ENCODE data around the gene COLQ. TPM values are rescaled to one million over a fixed set of nuclear protein-coding genes. Genes with fewer than 3 reads are reported as not detected.

The COLQ gene
- total RNA-seq, 1 experiment from 2014 or later: 0.64 TPM

DNA sequence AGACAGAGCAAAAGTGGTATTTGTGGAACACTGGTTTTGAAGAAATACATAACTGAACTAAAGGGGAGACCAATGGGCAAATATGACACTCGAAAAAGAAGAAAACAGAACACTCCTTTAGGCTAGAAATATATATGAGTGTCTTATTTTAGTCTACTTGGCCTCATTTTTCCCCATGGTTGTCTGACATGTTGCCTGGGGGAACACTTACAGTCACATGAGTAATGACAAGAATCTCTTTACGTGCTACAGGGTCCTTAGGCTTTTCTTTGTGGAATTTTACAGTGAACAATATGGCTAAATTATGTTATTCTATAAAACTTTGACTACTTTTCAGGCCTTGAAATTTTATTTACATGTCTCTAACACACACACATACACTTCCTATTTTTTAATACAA is 111.7 kb downstream of the COLQ start:
- intact Hi-C loops (cut with micrococcal nuclease; ENCODE audit: unreplicated experiment) (loop anchor here (10.0 kb wide), 2 partner anchors 205 to 305 kb away; partner anchors contain the start of gene CAPN7), in situ Hi-C loops (cut with HindIII; ENCODE audit: low pct_unique_long_range_greater_than_20kb, low sequenced_read_pairs) (no loop called here)
- TF ChIP-seq, protein P1, sequence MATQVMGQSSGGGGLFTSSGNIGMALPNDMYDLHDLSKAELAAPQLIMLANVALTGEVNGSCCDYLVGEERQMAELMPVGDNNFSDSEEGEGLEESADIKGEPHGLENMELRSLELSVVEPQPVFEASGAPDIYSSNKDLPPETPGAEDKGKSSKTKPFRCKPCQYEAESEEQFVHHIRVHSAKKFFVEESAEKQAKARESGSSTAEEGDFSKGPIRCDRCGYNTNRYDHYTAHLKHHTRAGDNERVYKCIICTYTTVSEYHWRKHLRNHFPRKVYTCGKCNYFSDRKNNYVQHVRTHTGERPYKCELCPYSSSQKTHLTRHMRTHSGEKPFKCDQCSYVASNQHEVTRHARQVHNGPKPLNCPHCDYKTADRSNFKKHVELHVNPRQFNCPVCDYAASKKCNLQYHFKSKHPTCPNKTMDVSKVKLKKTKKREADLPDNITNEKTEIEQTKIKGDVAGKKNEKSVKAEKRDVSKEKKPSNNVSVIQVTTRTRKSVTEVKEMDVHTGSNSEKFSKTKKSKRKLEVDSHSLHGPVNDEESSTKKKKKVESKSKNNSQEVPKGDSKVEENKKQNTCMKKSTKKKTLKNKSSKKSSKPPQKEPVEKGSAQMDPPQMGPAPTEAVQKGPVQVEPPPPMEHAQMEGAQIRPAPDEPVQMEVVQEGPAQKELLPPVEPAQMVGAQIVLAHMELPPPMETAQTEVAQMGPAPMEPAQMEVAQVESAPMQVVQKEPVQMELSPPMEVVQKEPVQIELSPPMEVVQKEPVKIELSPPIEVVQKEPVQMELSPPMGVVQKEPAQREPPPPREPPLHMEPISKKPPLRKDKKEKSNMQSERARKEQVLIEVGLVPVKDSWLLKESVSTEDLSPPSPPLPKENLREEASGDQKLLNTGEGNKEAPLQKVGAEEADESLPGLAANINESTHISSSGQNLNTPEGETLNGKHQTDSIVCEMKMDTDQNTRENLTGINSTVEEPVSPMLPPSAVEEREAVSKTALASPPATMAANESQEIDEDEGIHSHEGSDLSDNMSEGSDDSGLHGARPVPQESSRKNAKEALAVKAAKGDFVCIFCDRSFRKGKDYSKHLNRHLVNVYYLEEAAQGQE (IDR thresholded peaks at IDR 0.05; ENCODE audit: insufficient read depth in 1 of 2, low read depth in 2 of 2, low read length in 1 of 2): no peak
- TF ChIP-seq, protein P2, sequence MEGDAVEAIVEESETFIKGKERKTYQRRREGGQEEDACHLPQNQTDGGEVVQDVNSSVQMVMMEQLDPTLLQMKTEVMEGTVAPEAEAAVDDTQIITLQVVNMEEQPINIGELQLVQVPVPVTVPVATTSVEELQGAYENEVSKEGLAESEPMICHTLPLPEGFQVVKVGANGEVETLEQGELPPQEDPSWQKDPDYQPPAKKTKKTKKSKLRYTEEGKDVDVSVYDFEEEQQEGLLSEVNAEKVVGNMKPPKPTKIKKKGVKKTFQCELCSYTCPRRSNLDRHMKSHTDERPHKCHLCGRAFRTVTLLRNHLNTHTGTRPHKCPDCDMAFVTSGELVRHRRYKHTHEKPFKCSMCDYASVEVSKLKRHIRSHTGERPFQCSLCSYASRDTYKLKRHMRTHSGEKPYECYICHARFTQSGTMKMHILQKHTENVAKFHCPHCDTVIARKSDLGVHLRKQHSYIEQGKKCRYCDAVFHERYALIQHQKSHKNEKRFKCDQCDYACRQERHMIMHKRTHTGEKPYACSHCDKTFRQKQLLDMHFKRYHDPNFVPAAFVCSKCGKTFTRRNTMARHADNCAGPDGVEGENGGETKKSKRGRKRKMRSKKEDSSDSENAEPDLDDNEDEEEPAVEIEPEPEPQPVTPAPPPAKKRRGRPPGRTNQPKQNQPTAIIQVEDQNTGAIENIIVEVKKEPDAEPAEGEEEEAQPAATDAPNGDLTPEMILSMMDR (IDR thresholded peaks at IDR 0.05): no peak
- TF ChIP-seq SIN3A (IDR thresholded peaks at IDR 0.05; ENCODE audit: borderline replicate concordance, insufficient read depth, low read depth, low read length): no peak
- no peak for TF ChIP-seq POLR2AphosphoS5 (IDR thresholded peaks at IDR 0.05; ENCODE audit: low read depth, low read length)
- no peak for TF ChIP-seq TCF7L2 (IDR thresholded peaks at IDR 0.05; ENCODE audit: low read depth, low read length)
- BruUV-seq (replicated peaks): no TSS peak
- ChIA-PET CTCF (no interaction called here), POLR2A (no interaction called here)
- no peak for DNase-seq (ENCODE audit: low read depth, low spot score)
- no peak for ATAC-seq
- Histone ChIP-seq H3K4me1 (ENCODE audit: control insufficient read depth, insufficient read depth, low read length) (no peaks in the 10 kb centered on the region), H3K27me3 (ENCODE audit: control insufficient read depth, insufficient read depth, low read length) (no peaks in the 10 kb centered on the region), H3K9me3 (ENCODE audit: control insufficient read depth, insufficient read depth, low read depth, low read length) (no peaks in the 10 kb centered on the region), H3K27ac (ENCODE audit: low read length) (no peak overlapping the region), H3K4me3 (ENCODE audit: low read depth in 2 of 2, low read length in 2 of 2) (no peak overlapping the region), H3K36me3 (ENCODE audit: control insufficient read depth, insufficient read depth, low read length) (0 out of 2 replicates have a peak, but pooled peaks cover under 1% of the 10 kb centered on the region)

DNA sequence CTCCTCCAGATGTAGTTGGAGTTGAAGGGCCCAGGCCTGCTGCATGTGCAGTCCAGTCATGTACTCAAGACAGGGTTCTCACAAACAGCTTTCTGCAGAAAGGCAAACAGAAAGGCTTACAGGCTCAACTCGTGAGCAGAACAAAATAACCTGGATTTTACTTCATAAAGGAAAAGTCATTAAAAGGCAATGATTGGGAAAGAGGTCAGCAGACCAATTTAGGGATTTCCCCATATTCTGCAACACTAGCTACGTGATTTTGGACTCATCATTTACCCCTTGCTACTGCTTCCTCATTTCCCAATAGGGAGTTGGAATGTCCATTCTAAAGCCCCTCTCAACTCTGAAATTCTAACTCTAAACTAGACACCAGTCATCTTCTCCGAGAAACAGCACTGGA is 112.3 kb downstream of the COLQ start:
- no peaks in the 10 kb centered on the region for H3K4me1 ChIP-seq (ENCODE audit: control insufficient read depth, insufficient read depth, low read length)
- BruUV-seq (replicated peaks): no TSS peak
- DNase-seq (ENCODE audit: low read depth, low spot score) (no peak), ATAC-seq (no peak)
- in situ Hi-C loops (cut with HindIII; ENCODE audit: low pct_unique_long_range_greater_than_20kb, low sequenced_read_pairs) (no loop called here), intact Hi-C loops (cut with micrococcal nuclease; ENCODE audit: unreplicated experiment) (loop anchor here (10.0 kb wide), 2 partner anchors 204 to 304 kb away; partner anchors contain the start of gene CAPN7)
- H3K9me3 ChIP-seq (ENCODE audit: control insufficient read depth, insufficient read depth, low read depth, low read length): no peaks in the 10 kb centered on the region
- ChIA-PET POLR2A (no interaction called here), CTCF (no interaction called here)
- no peak overlapping the region for H3K27ac ChIP-seq (ENCODE audit: low read length)
- H3K36me3 ChIP-seq (ENCODE audit: control insufficient read depth, insufficient read depth, low read length): no peaks in the 10 kb centered on the region
- TF ChIP-seq SIN3A (IDR thresholded peaks at IDR 0.05; ENCODE audit: borderline replicate concordance, insufficient read depth, low read depth, low read length): no peak
- no peak for TF ChIP-seq POLR2AphosphoS5 (IDR thresholded peaks at IDR 0.05; ENCODE audit: low read depth, low read length)
- TF ChIP-seq, protein P2 (IDR thresholded peaks at IDR 0.05): no peak
- no peak for TF ChIP-seq TCF7L2 (IDR thresholded peaks at IDR 0.05; ENCODE audit: low read depth, low read length)
- H3K4me3 ChIP-seq (ENCODE audit: low read depth in 2 of 2, low read length in 2 of 2): no peak overlapping the region
- no peaks in the 10 kb centered on the region for H3K27me3 ChIP-seq (ENCODE audit: control insufficient read depth, insufficient read depth, low read length)
